A549 (cell line): Measurements from ENCODE around the gene INSIG1.

ENCODE experiments used
- CHD2 ChIP-seq: fragments of 150-350 bp; IDR thresholded peaks from 2 replicates; pipeline ENCODE4 v1.6.1; 2014; ENCODE audit warnings: low read length; ENCODE audit not compliant: partially characterized antibody
- CHD4 ChIP-seq: fragments of 200-600 bp; sonication (generic); IDR thresholded peaks from 2 replicates; pipeline ENCODE4 v1.6.1; 2016; ENCODE audit warnings: antibody characterized with exemption, mild to moderate bottlenecking, borderline replicate concordance
- CTCF ChIP-seq: fragments of >200 bp; sonication (Bioruptor Twin); formaldehyde crosslinking; IDR thresholded peaks from 3 replicates; pipeline ENCODE4 v1.5.1; 2016
- EP300 ChIP-seq, 2 experiments: fragments of >200 bp; sonication (Bioruptor Twin); formaldehyde crosslinking; IDR thresholded peaks; 2 replicates in 1 of 2; 3 replicates in 1 of 2; pipeline ENCODE4 v1.6.1; 2016 to 2017
- ESRRA ChIP-seq: fragments of 150-350 bp; IDR thresholded peaks from 2 replicates; pipeline ENCODE4 v1.6.1; 2014; ENCODE audit warnings: mild to moderate bottlenecking, low read length, borderline replicate concordance
- FOSB ChIP-seq: fragments of 250-450 bp; sonication (Bioruptor Pico); IDR thresholded peaks from 2 replicates; pipeline ENCODE4 v1.5.0; 2020; ENCODE audit warnings: mild to moderate bottlenecking, moderate library complexity
- GATA3 ChIP-seq: IDR thresholded peaks from 2 replicates; pipeline ENCODE4 v1.6.1; 2012; ENCODE audit warnings: borderline replicate concordance
- JUNB ChIP-seq: fragments of >200 bp; sonication (Bioruptor Twin); formaldehyde crosslinking; IDR thresholded peaks from 2 replicates; pipeline ENCODE4 v1.6.1; 2016
- MAFK ChIP-seq: fragments of 450-650 bp; IDR thresholded peaks from 2 replicates; pipeline ENCODE4 v1.6.1; 2014; ENCODE audit not compliant: partially characterized antibody
- MYC ChIP-seq: IDR thresholded peaks from 2 replicates; pipeline ENCODE4 v1.6.1; 2012; ENCODE audit warnings: mild to moderate bottlenecking, inconsistent platforms, low read length, improper control_type of control experiment, borderline replicate concordance
- POLR2A ChIP-seq: IDR thresholded peaks from 2 replicates; pipeline ENCODE4 v1.6.1; 2012; ENCODE audit warnings: mild to moderate bottlenecking, low read length
- RAD21 ChIP-seq, 2 experiments: fragments of >200 bp in 1 of 2; sonication (Bioruptor Twin) in 1 of 2; formaldehyde crosslinking in 1 of 2; IDR thresholded peaks in 1 of 2; conservative IDR thresholded peaks in 1 of 2; 2 replicates in 1 of 2; 3 replicates in 1 of 2; pipeline ENCODE4 v1.6.1; 2012 to 2018; ENCODE audit warnings: inconsistent platforms in 1 of 2
- REST ChIP-seq: fragments of 200-600 bp; sonication (generic); IDR thresholded peaks from 2 replicates; pipeline ENCODE4 v1.6.1; 2016; ENCODE audit warnings: antibody characterized with exemption, mild to moderate bottlenecking, moderate library complexity
- TFCP2L1 ChIP-seq: fragments of 250-450 bp; sonication (Bioruptor Pico); IDR thresholded peaks from 2 replicates; pipeline ENCODE4 v1.5.0; 2021; ENCODE audit warnings: mild to moderate bottlenecking

DNA sequence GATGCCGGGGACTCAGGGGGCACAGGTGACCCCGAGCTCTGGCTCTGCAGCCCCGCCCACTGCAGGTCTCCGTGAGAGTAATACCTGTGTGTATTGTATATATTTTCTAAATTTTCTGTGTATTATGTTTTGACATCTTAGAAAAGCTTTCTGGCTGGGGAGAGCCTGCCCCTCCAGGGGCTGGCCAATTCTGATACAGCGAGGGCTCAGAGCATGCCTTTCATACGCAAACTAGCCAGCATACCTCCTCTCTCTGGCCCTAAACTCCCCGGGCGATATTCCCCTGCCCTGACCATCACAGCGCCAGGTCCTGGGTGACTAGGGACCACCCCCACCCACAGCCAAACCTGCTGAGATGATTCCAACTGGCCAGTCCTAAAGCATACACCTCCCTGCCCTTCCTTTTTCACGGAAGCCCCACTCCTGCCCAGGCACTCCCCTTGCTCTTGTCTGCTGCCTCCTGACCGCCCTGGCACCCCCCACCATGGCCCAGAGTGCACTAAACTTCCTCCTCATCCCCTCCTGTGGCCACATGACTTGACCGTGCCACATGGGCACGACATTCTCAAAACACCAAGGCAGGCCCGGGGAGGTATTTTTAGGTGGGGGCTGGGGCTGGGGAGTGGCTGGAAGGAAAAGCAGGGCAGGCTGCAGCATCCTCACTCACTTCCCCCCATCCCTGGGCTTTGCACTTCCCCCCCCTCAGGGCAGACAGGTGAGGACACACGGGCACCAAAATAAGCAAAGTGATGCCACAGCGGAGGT lies 61.5 kb downstream of the INSIG1 start:
- no peak for TF ChIP-seq CHD4
- TF ChIP-seq RAD21 (conservative IDR thresholded peaks at IDR 0.05 in 1 of 2, IDR thresholded peaks at IDR 0.05 in 1 of 2) = no peak
- TF ChIP-seq CTCF = no peak
- no peak for TF ChIP-seq MYC
- TF ChIP-seq ESRRA = no peak
- TF ChIP-seq JUNB = no peak
- TF ChIP-seq MAFK = no peak
- TF ChIP-seq EP300 (IDR thresholded peaks at IDR 0.05) = no peak
- TF ChIP-seq GATA3 = no peak
- no peak for TF ChIP-seq REST
- no peak for TF ChIP-seq POLR2A
- no peak for TF ChIP-seq FOSB
- TF ChIP-seq CHD2 = no peak
- TF ChIP-seq TFCP2L1 (CRISPR knock-in tag) = no peak
